LNCaP clone FGC (cell line): ENCODE measurements around the gene GTF2A2.
A peak's percentile ranks its signal among the peaks of the same experiment; 100 is the strongest.

Source experiments
- DNase-seq: peaks from one replicate; pipeline ENCODE4 v3.0.0-alpha.2; 2011; ENCODE audit warnings: low read depth
- H3K4me3 ChIP-seq: 2 replicates; pipeline ENCODE4 v1.5.1; 2011; ENCODE audit warnings: mild to moderate bottlenecking, low read depth, low read length, control low read depth
- CTCF ChIP-seq: IDR thresholded peaks from 2 replicates; pipeline ENCODE4 v1.5.1; 2012; ENCODE audit warnings: mild to moderate bottlenecking; ENCODE audit not compliant: control insufficient read depth, insufficient read depth; ENCODE audit errors: extremely low read depth

GTF2A2 gene

DNA sequence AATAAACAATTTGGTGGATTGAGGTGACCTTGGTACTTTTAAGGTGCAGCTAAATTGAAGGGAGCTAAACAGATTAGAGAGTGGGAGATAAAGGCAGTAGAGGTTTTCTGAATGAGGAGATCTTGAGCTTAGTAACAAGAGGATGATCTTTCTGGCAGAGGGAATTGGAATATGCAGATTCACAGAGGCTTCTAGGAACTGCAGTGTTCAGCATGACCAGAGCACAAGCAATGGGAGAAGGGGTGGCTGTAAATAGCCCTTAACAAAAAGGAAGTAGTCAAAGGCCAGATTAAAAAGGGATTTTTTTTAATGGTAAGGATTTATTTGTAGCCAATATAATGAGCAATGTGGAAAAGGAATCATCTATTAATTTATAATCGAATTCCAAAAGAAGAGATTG lies 37.5 kb upstream of the GTF2A2 start:
- no peak overlapping the region for H3K4me3 ChIP-seq
- DNase-seq: no peak
- TF ChIP-seq CTCF: no peak

GRCh38 chr15:59691194-59691805 lies 34.0 kb upstream of the GTF2A2 start:
- no peak overlapping the region for H3K4me3 ChIP-seq
- peak; percentile 62 for TF ChIP-seq CTCF
- DNase-seq: no peak

- no peak for TF ChIP-seq CTCF
- DNase-seq: peak; percentile 60
- peak overlapping the region; percentile 80 for H3K4me3 ChIP-seq
Measured at GRCh38 chr15:59689626-59690236, 32.4 kb upstream of the GTF2A2 start.

- peak within 1 kb of the TSS; percentile 80 for H3K4me3 ChIP-seq
- TF ChIP-seq CTCF: no peak
- peak; percentile 96 for DNase-seq
Measured at GRCh38 chr15:59688782-59689625, 31.7 kb upstream of the GTF2A2 start, which contains the start of gene BNIP2. TSS of gene BNIP2 (minus strand) at chr15:59689320. CDS start at chr15:59682457, 6,863 bp downstream.

DNA sequence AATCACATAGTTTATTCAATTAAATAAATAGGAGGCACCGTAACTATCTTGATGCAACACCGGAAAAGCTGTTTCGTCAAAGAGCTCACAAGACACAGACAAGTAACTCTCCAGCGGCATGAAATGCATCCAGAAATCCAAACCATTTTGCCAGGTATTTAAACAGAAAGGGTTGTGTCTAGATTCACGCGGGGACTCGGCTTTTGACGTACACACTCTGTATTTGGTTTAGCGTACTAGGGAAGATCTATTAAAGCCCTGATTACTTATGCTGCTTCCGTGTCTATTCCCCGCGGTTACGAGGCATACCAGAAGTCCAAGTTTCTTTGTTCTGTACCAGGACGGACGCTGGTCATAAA lies 31.1 kb upstream of the GTF2A2 start:
- TF ChIP-seq CTCF: no peak
- peak overlapping the region; percentile 80 for H3K4me3 ChIP-seq
- peak; percentile 45 for DNase-seq

GRCh38 chr15:59687836-59688235 lies 30.5 kb upstream of the GTF2A2 start:
- H3K4me3 ChIP-seq: peak overlapping the region; percentile 80
- no peak for TF ChIP-seq CTCF
- no peak for DNase-seq
